ENCODE data around the gene CLDN8. TPM values are rescaled to one million over a fixed set of nuclear protein-coding genes. Genes with fewer than 3 reads are reported as not detected.

The CLDN8 gene
- total RNA-seq, 2 donors from 2014 or later: 6.9 to 16.7 TPM

GRCh38 chr21:30227633-30228404, 11.9 kb upstream of the CLDN8 start:
- Histone ChIP-seq H3K27me3 (replicated peaks; ENCODE audit: insufficient read depth) (no peaks in the 10 kb centered on the region), H3K9me3 (no peaks in the 10 kb centered on the region), H3K27ac (peak overlapping the region; percentile 44 to 54), H3K36me3 (no peaks in the 10 kb centered on the region), H3K4me3 (no peak overlapping the region), H3K4me1 (replicated peaks) (peaks cover 12% of the 10 kb centered on the region)
- peak; percentile 96 for TF ChIP-seq POLR2AphosphoS5 (IDR thresholded peaks at IDR 0.05)
- TF ChIP-seq, protein P1, sequence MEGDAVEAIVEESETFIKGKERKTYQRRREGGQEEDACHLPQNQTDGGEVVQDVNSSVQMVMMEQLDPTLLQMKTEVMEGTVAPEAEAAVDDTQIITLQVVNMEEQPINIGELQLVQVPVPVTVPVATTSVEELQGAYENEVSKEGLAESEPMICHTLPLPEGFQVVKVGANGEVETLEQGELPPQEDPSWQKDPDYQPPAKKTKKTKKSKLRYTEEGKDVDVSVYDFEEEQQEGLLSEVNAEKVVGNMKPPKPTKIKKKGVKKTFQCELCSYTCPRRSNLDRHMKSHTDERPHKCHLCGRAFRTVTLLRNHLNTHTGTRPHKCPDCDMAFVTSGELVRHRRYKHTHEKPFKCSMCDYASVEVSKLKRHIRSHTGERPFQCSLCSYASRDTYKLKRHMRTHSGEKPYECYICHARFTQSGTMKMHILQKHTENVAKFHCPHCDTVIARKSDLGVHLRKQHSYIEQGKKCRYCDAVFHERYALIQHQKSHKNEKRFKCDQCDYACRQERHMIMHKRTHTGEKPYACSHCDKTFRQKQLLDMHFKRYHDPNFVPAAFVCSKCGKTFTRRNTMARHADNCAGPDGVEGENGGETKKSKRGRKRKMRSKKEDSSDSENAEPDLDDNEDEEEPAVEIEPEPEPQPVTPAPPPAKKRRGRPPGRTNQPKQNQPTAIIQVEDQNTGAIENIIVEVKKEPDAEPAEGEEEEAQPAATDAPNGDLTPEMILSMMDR (IDR thresholded peaks at IDR 0.05): no peak
- peak; percentile 93 for DNase-seq (ENCODE audit: low spot score)
- WGBS: 8% methylated on average over 3 of the region's 3 CpGs
- intact Hi-C loops (cut with DNase I): no loop called here

- H3K27ac ChIP-seq: peak overlapping the region; percentile 44 to 54
Measured at GRCh38 chr21:30227128-30227527, 11.2 kb upstream of the CLDN8 start.

GRCh38 chr21:30223596-30223995, 7.7 kb upstream of the CLDN8 start:
- intact Hi-C loops (cut with DNase I): no loop called here
- Histone ChIP-seq H3K27me3 (replicated peaks; ENCODE audit: insufficient read depth) (no peaks in the 10 kb centered on the region), H3K27ac (peak overlapping the region; percentile 28 to 41), H3K4me3 (no peak overlapping the region), H3K4me1 (replicated peaks) (peaks cover 12% of the 10 kb centered on the region), H3K9me3 (no peaks in the 10 kb centered on the region), H3K36me3 (no peaks in the 10 kb centered on the region)
- no peak for TF ChIP-seq POLR2AphosphoS5 (IDR thresholded peaks at IDR 0.05)
- no peak for TF ChIP-seq POLR2A (IDR thresholded peaks at IDR 0.05)
- TF ChIP-seq, protein P1 (IDR thresholded peaks at IDR 0.05): no peak
- peak; percentile 10 for DNase-seq (ENCODE audit: low spot score)
- WGBS: 39% methylated on average over 2 of the region's 2 CpGs

More at GRCh38 chr21:30227128-30227527, 11.2 kb upstream of the CLDN8 start:
- intact Hi-C loops (cut with DNase I): no loop called here
- no peaks in the 10 kb centered on the region for H3K27me3 ChIP-seq (replicated peaks; ENCODE audit: insufficient read depth)
- H3K4me1 ChIP-seq (replicated peaks): peaks cover 12% of the 10 kb centered on the region
- 21% methylated on average over 1 of the region's 1 CpG for WGBS
- peak; percentile 15 for DNase-seq (ENCODE audit: low spot score)
- no peaks in the 10 kb centered on the region for H3K9me3 ChIP-seq
- H3K36me3 ChIP-seq: no peaks in the 10 kb centered on the region
- no peak overlapping the region for H3K4me3 ChIP-seq
- TF ChIP-seq, protein P1 (IDR thresholded peaks at IDR 0.05): no peak
- TF ChIP-seq POLR2A (IDR thresholded peaks at IDR 0.05): no peak
- TF ChIP-seq POLR2AphosphoS5 (IDR thresholded peaks at IDR 0.05): no peak

- H3K9me3 ChIP-seq: no peaks in the 10 kb centered on the region
- no peak overlapping the region for H3K27ac ChIP-seq
- no peaks in the 10 kb centered on the region for H3K36me3 ChIP-seq
- DNase-seq (ENCODE audit: low spot score): no peak
- intact Hi-C loops (cut with DNase I): no loop called here
- H3K4me1 ChIP-seq (replicated peaks): peaks cover 6% of the 10 kb centered on the region
- TF ChIP-seq, protein P1 (IDR thresholded peaks at IDR 0.05): no peak
- TF ChIP-seq POLR2AphosphoS5 (IDR thresholded peaks at IDR 0.05): no peak
- no peak for TF ChIP-seq POLR2A (IDR thresholded peaks at IDR 0.05)
- H3K27me3 ChIP-seq (replicated peaks; ENCODE audit: insufficient read depth): no peaks in the 10 kb centered on the region
- no peak overlapping the region for H3K4me3 ChIP-seq
Measured at GRCh38 chr21:30222724-30223123, 6.8 kb upstream of the CLDN8 start.

DNA sequence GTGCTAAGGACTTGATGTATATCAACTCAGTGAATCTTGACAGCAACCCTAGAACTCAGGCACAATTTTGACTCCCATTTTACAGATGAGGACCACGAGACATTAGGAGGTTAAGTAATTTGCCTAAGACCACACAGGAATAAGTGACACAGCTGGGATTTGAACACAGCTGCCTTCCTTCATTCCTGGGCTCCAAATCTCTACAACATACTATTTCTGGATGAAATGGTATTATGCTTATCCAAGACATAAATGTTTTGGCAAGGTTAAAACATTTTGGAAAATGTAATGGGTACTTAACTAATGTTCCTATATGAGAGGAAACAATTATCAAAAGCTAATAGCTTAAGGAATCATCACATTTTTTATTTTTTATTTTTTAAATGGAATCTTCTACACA, 4.8 kb downstream of the CLDN8 start:
- H3K27ac ChIP-seq: no peak overlapping the region
- no peak overlapping the region for H3K4me3 ChIP-seq
- no peaks in the 10 kb centered on the region for H3K9me3 ChIP-seq
- no peaks in the 10 kb centered on the region for H3K27me3 ChIP-seq (replicated peaks; ENCODE audit: insufficient read depth)
- intact Hi-C loops (cut with DNase I): no loop called here
- no peak for TF ChIP-seq POLR2AphosphoS5 (IDR thresholded peaks at IDR 0.05)
- no peak for TF ChIP-seq POLR2A (IDR thresholded peaks at IDR 0.05)
- TF ChIP-seq, protein P1 (IDR thresholded peaks at IDR 0.05): no peak
- H3K4me1 ChIP-seq (replicated peaks): no peaks in the 10 kb centered on the region
- 39% methylated on average over 1 of the region's 1 CpG for WGBS
- H3K36me3 ChIP-seq: no peaks in the 10 kb centered on the region
- no peak for DNase-seq (ENCODE audit: low spot score)
